Testis (tissue), 2 donors: ENCODE data around the gene FER1L5.

ENCODE experiments used
- POLR2A ChIP-seq: fragments of 450-650 bp; IDR thresholded peaks from one replicate; pipeline ENCODE4 v1.6.1; 2017; ENCODE audit warnings: antibody characterized with exemption, mild to moderate bottlenecking, moderate library complexity
- TF ChIP-seq, protein P1 (sequence below), 3 experiments: fragments of 450-650 bp in 2 of 3; fragments of 200-600 bp in 1 of 3; sonication (generic) in 1 of 3; IDR thresholded peaks; one replicate each; pipeline ENCODE4 v1.5.1; 2016 to 2019; ENCODE audit warnings: antibody characterized with exemption in 3 of 3, mild to moderate bottlenecking in 2 of 3, moderate library complexity in 1 of 3

DNA sequence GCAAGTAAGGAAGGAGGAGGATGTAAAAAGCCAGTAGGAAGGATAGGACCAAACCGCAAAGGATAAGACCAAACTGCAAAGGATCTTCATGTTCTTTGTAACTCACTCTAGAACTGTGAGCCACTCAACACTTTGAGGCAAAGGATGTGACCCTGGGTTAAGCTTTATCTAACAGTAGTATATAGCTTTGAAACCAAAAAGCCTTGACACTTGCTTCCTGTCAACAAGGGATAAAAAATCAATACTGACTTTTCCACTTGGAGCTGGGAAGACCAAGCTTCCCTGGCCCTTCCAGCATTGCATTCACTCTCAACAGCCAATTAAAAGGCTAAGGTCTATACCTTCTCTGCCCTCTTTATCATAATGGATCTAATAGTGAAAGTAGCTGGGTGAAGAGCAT, 26.4 kb upstream of the FER1L5 start:
- TF ChIP-seq, protein P1, sequence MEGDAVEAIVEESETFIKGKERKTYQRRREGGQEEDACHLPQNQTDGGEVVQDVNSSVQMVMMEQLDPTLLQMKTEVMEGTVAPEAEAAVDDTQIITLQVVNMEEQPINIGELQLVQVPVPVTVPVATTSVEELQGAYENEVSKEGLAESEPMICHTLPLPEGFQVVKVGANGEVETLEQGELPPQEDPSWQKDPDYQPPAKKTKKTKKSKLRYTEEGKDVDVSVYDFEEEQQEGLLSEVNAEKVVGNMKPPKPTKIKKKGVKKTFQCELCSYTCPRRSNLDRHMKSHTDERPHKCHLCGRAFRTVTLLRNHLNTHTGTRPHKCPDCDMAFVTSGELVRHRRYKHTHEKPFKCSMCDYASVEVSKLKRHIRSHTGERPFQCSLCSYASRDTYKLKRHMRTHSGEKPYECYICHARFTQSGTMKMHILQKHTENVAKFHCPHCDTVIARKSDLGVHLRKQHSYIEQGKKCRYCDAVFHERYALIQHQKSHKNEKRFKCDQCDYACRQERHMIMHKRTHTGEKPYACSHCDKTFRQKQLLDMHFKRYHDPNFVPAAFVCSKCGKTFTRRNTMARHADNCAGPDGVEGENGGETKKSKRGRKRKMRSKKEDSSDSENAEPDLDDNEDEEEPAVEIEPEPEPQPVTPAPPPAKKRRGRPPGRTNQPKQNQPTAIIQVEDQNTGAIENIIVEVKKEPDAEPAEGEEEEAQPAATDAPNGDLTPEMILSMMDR (IDR thresholded peaks at IDR 0.05), result no peak
- no peak for TF ChIP-seq POLR2A
